Omental fat pad (tissue), 4 donors: Measurements from ENCODE around the gene FAM184B. TPM values are rescaled to one million over a fixed set of nuclear protein-coding genes. Genes with fewer than 3 reads are reported as not detected.

ENCODE experiments used
- ATAC-seq: fragments of 150-250 bp; one replicate; pipeline ENCODE4 v1.9.1; 2016; ENCODE audit warnings: mild to moderate bottlenecking, moderate library complexity; ENCODE audit not compliant: low FRiP score
- DNase-seq: peaks from one replicate; pipeline ENCODE4 v3.0.0-alpha.2; 2019; ENCODE audit warnings: low spot score
- total RNA-seq, 4 donors: library from RNA; depleted of rRNA; stranded (reverse); fragments of >200 nt; gene quantifications; one replicate each; pipeline ENCODE4 v1.1.0, GENCODE V29; 2016
- TF ChIP-seq, protein P1 (sequence below), 3 donors: fragments of 450-650 bp; IDR thresholded peaks; one replicate each; pipeline ENCODE4 v1.5.1; 2016 to 2017; ENCODE audit warnings: antibody characterized with exemption in 3 of 3, mild to moderate bottlenecking in 3 of 3, moderate library complexity in 2 of 3

The FAM184B gene
- total RNA-seq, 4 donors from 2014 or later = not detected

GRCh38 chr4:17765514-17766286 lies 15.7 kb downstream of the FAM184B start:
- no peak for DNase-seq
- ATAC-seq = no peak
- TF ChIP-seq, protein P1, sequence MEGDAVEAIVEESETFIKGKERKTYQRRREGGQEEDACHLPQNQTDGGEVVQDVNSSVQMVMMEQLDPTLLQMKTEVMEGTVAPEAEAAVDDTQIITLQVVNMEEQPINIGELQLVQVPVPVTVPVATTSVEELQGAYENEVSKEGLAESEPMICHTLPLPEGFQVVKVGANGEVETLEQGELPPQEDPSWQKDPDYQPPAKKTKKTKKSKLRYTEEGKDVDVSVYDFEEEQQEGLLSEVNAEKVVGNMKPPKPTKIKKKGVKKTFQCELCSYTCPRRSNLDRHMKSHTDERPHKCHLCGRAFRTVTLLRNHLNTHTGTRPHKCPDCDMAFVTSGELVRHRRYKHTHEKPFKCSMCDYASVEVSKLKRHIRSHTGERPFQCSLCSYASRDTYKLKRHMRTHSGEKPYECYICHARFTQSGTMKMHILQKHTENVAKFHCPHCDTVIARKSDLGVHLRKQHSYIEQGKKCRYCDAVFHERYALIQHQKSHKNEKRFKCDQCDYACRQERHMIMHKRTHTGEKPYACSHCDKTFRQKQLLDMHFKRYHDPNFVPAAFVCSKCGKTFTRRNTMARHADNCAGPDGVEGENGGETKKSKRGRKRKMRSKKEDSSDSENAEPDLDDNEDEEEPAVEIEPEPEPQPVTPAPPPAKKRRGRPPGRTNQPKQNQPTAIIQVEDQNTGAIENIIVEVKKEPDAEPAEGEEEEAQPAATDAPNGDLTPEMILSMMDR (IDR thresholded peaks at IDR 0.05) = no peak

- no peak for DNase-seq
- TF ChIP-seq, protein P1 (IDR thresholded peaks at IDR 0.05) = no peak
- ATAC-seq = no peak
Observed at GRCh38 chr4:17763931-17764330, 17.5 kb downstream of the FAM184B start.

GRCh38 chr4:17763416-17763815 lies 18.0 kb downstream of the FAM184B start:
- TF ChIP-seq, protein P1 (IDR thresholded peaks at IDR 0.05) = no peak
- no peak for ATAC-seq
- DNase-seq = no peak

DNA sequence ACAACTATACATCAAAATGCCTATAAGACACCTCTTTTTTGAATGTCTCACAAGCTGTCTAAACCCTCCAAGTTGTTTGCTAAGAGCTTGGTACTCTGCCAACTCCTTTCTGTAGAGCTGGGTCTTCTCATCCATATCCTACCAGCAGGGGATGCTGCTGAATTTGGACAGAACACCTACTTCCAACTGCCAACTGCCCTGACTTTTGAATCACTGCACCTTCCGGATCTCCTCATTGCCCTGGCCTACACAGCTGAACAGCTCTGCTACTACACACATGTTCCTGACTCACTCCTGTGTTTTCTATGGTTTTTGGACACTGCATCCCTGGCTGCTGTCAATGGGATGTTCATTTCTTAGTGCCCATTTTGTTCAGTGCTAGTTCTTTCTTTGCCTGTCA lies 18.7 kb downstream of the FAM184B start:
- TF ChIP-seq, protein P1 (IDR thresholded peaks at IDR 0.05) = no peak
- ATAC-seq = no peak
- DNase-seq = no peak

GRCh38 chr4:17761062-17761461 lies 20.4 kb downstream of the FAM184B start:
- TF ChIP-seq, protein P1 (IDR thresholded peaks at IDR 0.05) = no peak
- DNase-seq = no peak
- no peak for ATAC-seq

GRCh38 chr4:17760626-17761025 lies 20.8 kb downstream of the FAM184B start:
- TF ChIP-seq, protein P1 (IDR thresholded peaks at IDR 0.05) = no peak
- ATAC-seq (no peak), DNase-seq (no peak)

- no peak for DNase-seq
- no peak for ATAC-seq
- TF ChIP-seq, protein P1 (IDR thresholded peaks at IDR 0.05) = no peak
Observed at GRCh38 chr4:17758485-17758884, 22.9 kb downstream of the FAM184B start.
